B cell (primary cell): ENCODE measurements around the gene SLC25A21. TPM values are rescaled to one million over a fixed set of nuclear protein-coding genes. Genes with fewer than 3 reads are reported as not detected.

ENCODE experiments used
- ATAC-seq: fragments of 200-7000 bp; cut with Tn5 transposase; one replicate; pipeline ENCODE4 v1.10.0; 2021; ENCODE audit warnings: low read depth, mild to moderate bottlenecking, moderate number of reproducible peaks, moderate library complexity
- CTCF ChIA-PET: fragments of 350-600 bp; sonication (Branson Sonifier 250); formaldehyde crosslinking; loops from one replicate; lab custom pipeline; 2021; ENCODE audit warnings: antibody characterized with exemption, inconsistent platforms; lab: Charles Lee
- POLR2A ChIA-PET: fragments of 350-600 bp; sonication (Branson Sonifier 250); formaldehyde crosslinking; loops from one replicate; lab custom pipeline; 2021; ENCODE audit warnings: antibody characterized with exemption; lab: Charles Lee
- DNase-seq: peaks from one replicate; pipeline ENCODE4 v3.0.0; 2013
- H2AFZ ChIP-seq: 2 replicates; pipeline ENCODE4 v1.6.1; 2012; ENCODE audit warnings: mild to moderate bottlenecking, low read depth, low read length; ENCODE audit not compliant: insufficient read depth, poor library complexity, severe bottlenecking
- H3K27ac ChIP-seq, 2 donors: 1 replicate in 1 of 2; 2 replicates in 1 of 2; pipeline ENCODE4 v1.5.1; 2012 to 2013; ENCODE audit warnings: low read length in 2 of 2, mild to moderate bottlenecking in 2 of 2, moderate library complexity in 1 of 2
- H3K27me3 ChIP-seq, 4 experiments: fragments of 200-600 bp in 1 of 4; sonication (generic) in 1 of 4; replicated peaks in 1 of 4; 1 replicate in 2 of 4; 2 replicates in 2 of 4; pipeline versions ENCODE4 v1.6.1 to v1.7.0; 2013 to 2016; ENCODE audit warnings: low read length in 3 of 4, mild to moderate bottlenecking in 2 of 4, mixed read lengths in 1 of 4, moderate library complexity in 1 of 4; ENCODE audit not compliant: insufficient read depth in 4 of 4, control insufficient read depth in 3 of 4; ENCODE audit errors: control extremely low read depth in 1 of 4
- H3K36me3 ChIP-seq, 2 experiments: replicated peaks in 1 of 2; 1 replicate in 1 of 2; 2 replicates in 1 of 2; pipeline versions ENCODE4 v1.6.1 to v1.7.1; 2013; ENCODE audit warnings: low read length in 1 of 2; ENCODE audit not compliant: insufficient read depth in 2 of 2, control insufficient read depth in 1 of 2; ENCODE audit errors: control extremely low read depth in 1 of 2, extremely low read depth in 1 of 2
- H3K4me1 ChIP-seq, 2 donors: fragments of 200-600 bp in 1 of 2; sonication (generic) in 1 of 2; 1 replicate in 1 of 2; 2 replicates in 1 of 2; pipeline versions ENCODE4 v1.5.1 to v1.6.1; 2013 to 2017; ENCODE audit warnings: low read length in 2 of 2; ENCODE audit not compliant: control insufficient read depth in 2 of 2, insufficient read depth in 2 of 2
- H3K4me2 ChIP-seq: replicated peaks from 2 replicates; pipeline ENCODE3; 2012; ENCODE audit warnings: mild to moderate bottlenecking, low read depth, low read length; ENCODE audit not compliant: poor library complexity, severe bottlenecking
- H3K4me3 ChIP-seq, 5 experiments: fragments of 200-600 bp in 1 of 5; sonication (generic) in 1 of 5; 1 replicate in 3 of 5; 2 replicates in 2 of 5; pipeline versions ENCODE4 v1.5.1 to v1.7.0; 2011 to 2016; ENCODE audit warnings: low read length in 4 of 5, mild to moderate bottlenecking in 4 of 5, low read depth in 2 of 5, control low read depth in 1 of 5, moderate library complexity in 1 of 5; ENCODE audit not compliant: insufficient read depth in 1 of 5; ENCODE audit errors: control extremely low read depth in 1 of 5, extremely low read depth in 1 of 5
- H3K79me2 ChIP-seq: fragments of 200-600 bp; sonication (generic); one replicate; pipeline ENCODE4 v1.6.0; 2016; ENCODE audit warnings: low read length; ENCODE audit not compliant: control insufficient read depth, insufficient read depth
- H3K9ac ChIP-seq: fragments of 200-600 bp; sonication (generic); 2 replicates; pipeline ENCODE4 v1.6.1; 2017; ENCODE audit warnings: mild to moderate bottlenecking, low read length, moderate library complexity
- H3K9me3 ChIP-seq, 3 donors: one replicate each; pipeline versions ENCODE4 v1.6.1 to v1.7.1; 2013; ENCODE audit warnings: low read length in 2 of 3; ENCODE audit not compliant: control insufficient read depth in 2 of 3, insufficient read depth in 1 of 3; ENCODE audit errors: control extremely low read depth in 1 of 3
- H4K20me1 ChIP-seq: 2 replicates; pipeline ENCODE4 v1.6.0; 2012; ENCODE audit warnings: mild to moderate bottlenecking, low read length; ENCODE audit not compliant: insufficient read depth, control insufficient read depth, poor library complexity, severe bottlenecking
- H3K27ac Mint-ChIP-seq: one replicate; pipeline ENCODE4 v1.8.0; 2021; ENCODE audit warnings: mixed read lengths
- H3K27me3 Mint-ChIP-seq: one replicate; pipeline ENCODE4 v1.8.0; 2021; ENCODE audit warnings: mixed read lengths
- H3K4me1 Mint-ChIP-seq: one replicate; pipeline ENCODE4 v1.8.0; 2021; ENCODE audit warnings: mixed read lengths
- H3K4me3 Mint-ChIP-seq: one replicate; pipeline ENCODE4 v1.8.0; 2021; ENCODE audit warnings: mixed read lengths
- H3K9me3 Mint-ChIP-seq: one replicate; pipeline ENCODE4 v1.8.0; 2022; ENCODE audit warnings: mixed read lengths; ENCODE audit not compliant: insufficient read depth
- EZH2 ChIP-seq: IDR thresholded peaks from 2 replicates; pipeline ENCODE4 v1.6.1; 2012; ENCODE audit warnings: borderline replicate concordance, low read depth, mild to moderate bottlenecking, moderate library complexity, low read length; ENCODE audit not compliant: insufficient read depth, poor library complexity, severe bottlenecking
- WGBS: methylation state at CpG from one replicate; pipeline ENCODE4 v1.1.5; 2013; ENCODE audit warnings: missing lambda C conversion rate; ENCODE audit not compliant: insufficient coverage; 5-methylcytosine and 5-hydroxymethylcytosine counted together
- intact Hi-C: fragments of 100-400 bp; cut with micrococcal nuclease; formaldehyde crosslinking; loops from one replicate; pipeline ENCODE4 v1.10.0; 2022
- polyA plus RNA-seq: library from polyadenylated mRNA; depleted of rRNA; stranded (reverse); fragments of >200 nt; gene quantifications from 2 replicates; pipeline ENCODE4 v1.2.3, GENCODE V29; 2012
- total RNA-seq, 2 donors: library from RNA; stranded (reverse); fragments of 120-200 nt in 1 of 2; gene quantifications; 1 replicate in 1 of 2; 2 replicates in 1 of 2; pipeline versions ENCODE4 v1.2.3 to v1.2.4, GENCODE V29; 2013 to 2022
- TF ChIP-seq, protein P1 (sequence below): fragments of 200-600 bp; IDR thresholded peaks from one replicate; pipeline ENCODE4 v1.8.0; 2022; ENCODE audit warnings: antibody characterized with exemption, mild to moderate bottlenecking

Gene SLC25A21
- total and polyA plus RNA-seq, 2 donors (not counting 1 experiment from before 2014, with no cell fraction given), result not detected

DNA sequence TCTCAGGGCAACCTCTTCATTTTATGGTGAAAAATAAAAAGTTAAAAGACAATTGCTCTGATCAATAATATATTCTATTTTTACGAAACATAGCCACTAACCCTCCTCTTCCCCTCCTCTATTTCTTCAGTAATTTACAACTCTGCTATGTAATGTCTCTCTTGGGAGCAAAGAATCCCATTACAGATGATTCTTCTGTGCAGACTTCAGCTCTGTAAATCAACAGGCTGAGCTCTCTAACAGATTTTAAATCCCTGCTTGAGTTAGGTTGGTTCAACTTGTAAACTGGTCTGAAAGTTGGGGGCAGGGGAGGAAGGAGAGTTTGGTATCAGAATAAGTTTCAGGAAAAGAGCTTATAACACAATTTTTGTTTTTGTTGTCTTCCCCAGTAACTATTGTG lies 151.0 kb downstream of the SLC25A21 start:
- no peak overlapping the region for H3K27ac Mint-ChIP-seq
- ChIA-PET POLR2A (no interaction called here), CTCF (no interaction called here)
- H3K4me1 Mint-ChIP-seq, result no peaks in the 10 kb centered on the region
- H3K4me3 ChIP-seq, result no peak overlapping the region
- no peak for ATAC-seq
- H3K4me3 Mint-ChIP-seq, result no peak overlapping the region
- no peak overlapping the region for H3K9ac ChIP-seq
- no peak overlapping the region for H3K27ac ChIP-seq
- H2AFZ ChIP-seq, result no peak overlapping the region
- intact Hi-C loops, result no loop called here
- no peaks in the 10 kb centered on the region for H4K20me1 ChIP-seq
- no peaks in the 10 kb centered on the region for H3K4me1 ChIP-seq
- no peaks in the 10 kb centered on the region for H3K27me3 Mint-ChIP-seq
- H3K79me2 ChIP-seq, result no peaks in the 10 kb centered on the region
- no peak for DNase-seq
- no peak overlapping the region for H3K4me2 ChIP-seq
- no CpG with 5 or more reads among the region's 1 CpG for WGBS
- H3K9me3 Mint-ChIP-seq, result peaks cover 2% of the 10 kb centered on the region
- H3K27me3 ChIP-seq, result no peaks in the 10 kb centered on the region
- TF ChIP-seq, protein P1, sequence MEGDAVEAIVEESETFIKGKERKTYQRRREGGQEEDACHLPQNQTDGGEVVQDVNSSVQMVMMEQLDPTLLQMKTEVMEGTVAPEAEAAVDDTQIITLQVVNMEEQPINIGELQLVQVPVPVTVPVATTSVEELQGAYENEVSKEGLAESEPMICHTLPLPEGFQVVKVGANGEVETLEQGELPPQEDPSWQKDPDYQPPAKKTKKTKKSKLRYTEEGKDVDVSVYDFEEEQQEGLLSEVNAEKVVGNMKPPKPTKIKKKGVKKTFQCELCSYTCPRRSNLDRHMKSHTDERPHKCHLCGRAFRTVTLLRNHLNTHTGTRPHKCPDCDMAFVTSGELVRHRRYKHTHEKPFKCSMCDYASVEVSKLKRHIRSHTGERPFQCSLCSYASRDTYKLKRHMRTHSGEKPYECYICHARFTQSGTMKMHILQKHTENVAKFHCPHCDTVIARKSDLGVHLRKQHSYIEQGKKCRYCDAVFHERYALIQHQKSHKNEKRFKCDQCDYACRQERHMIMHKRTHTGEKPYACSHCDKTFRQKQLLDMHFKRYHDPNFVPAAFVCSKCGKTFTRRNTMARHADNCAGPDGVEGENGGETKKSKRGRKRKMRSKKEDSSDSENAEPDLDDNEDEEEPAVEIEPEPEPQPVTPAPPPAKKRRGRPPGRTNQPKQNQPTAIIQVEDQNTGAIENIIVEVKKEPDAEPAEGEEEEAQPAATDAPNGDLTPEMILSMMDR, result no peak
- TF ChIP-seq EZH2, result no peak
- H3K9me3 ChIP-seq, result no peaks in the 10 kb centered on the region
- no peaks in the 10 kb centered on the region for H3K36me3 ChIP-seq

DNA sequence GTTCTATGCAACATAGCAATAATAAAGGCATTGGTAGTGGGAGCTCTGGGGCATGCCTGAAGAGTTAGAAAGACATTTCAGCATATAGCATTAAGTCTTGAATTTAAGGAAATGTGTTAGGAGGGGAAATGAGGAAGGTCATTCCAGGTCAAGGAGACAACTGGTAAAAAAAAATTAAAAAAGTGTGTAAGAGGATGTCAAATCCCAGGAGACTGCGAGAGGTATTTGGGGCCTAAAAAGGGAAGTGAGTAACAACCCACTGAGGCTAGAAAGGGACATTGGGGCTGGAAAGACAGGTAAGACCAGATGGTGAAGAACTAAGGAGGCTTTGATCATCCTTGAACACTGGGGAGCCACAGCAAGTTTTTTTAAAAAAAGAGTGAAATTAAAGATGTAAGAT lies 152.9 kb downstream of the SLC25A21 start:
- Mint-ChIP-seq H3K27me3 (no peaks in the 10 kb centered on the region), H3K4me3 (no peak overlapping the region), H3K4me1 (no peaks in the 10 kb centered on the region), H3K27ac (no peak overlapping the region), H3K9me3 (peaks cover 2% of the 10 kb centered on the region)
- POLR2A ChIA-PET, result no interaction called here
- Histone ChIP-seq H3K36me3 (no peaks in the 10 kb centered on the region), H3K9me3 (no peaks in the 10 kb centered on the region), H3K4me2 (no peak overlapping the region), H3K4me3 (no peak overlapping the region), H3K27ac (no peak overlapping the region), H4K20me1 (no peaks in the 10 kb centered on the region), H3K27me3 (no peaks in the 10 kb centered on the region), H3K4me1 (no peaks in the 10 kb centered on the region), H3K79me2 (no peaks in the 10 kb centered on the region), H3K9ac (no peak overlapping the region), H2AFZ (no peak overlapping the region)
- WGBS, result 21% methylated on average over 1 of the region's 1 CpG
- CTCF ChIA-PET, result no interaction called here
- intact Hi-C loops, result no loop called here
- DNase-seq (no peak), ATAC-seq (no peak)
- TF ChIP-seq, protein P1, result no peak
- TF ChIP-seq EZH2, result no peak
